HG02981 (cell line): Measurements from ENCODE around the gene PTGIR.
A peak's percentile ranks its signal among the peaks of the same experiment; 100 is the strongest.

Experiments
- ATAC-seq: cut with Tn5 transposase; IDR thresholded peaks from one replicate; pipeline ENCODE4 v1.9.1; 2021; ENCODE audit warnings: mild to moderate bottlenecking, moderate library complexity; ENCODE audit not compliant: unreplicated experiment

The PTGIR gene

DNA sequence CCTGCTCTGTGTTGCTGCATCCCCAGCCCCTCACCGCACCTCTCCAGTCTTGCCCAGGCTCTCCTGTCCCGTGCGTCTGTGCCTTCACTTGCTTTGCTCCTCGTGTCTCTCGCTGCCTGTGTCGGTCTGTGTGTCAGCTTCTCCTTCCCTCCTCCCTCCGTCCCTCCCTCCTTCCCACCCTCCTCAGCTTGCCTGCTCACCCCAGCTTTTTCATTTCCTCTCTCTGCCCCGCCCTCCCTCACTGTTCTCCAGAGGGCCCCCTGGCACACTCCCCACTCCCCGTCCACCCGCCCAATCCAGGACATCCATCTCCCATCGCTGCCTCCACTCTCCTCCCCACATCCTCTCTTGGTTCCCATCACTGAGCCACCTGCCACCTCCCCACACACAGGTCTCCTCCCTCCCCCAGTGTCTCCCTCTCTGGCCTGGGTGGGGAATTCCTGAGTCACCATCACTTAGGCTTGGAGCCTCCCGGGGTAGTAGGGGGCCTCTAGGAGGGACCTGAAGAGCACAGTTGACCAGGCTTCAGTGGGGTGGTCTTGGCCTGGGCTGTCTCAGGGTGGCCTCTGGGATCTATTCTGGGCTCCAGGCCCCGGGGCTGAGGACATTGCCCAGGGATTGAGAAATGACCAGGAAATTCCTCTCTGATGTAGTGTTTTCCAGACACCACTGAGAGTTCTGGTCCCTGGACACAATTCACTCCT lies at the start of gene PTGIR:
Gene PTGIR, minus strand, starts transcription at position 132 of the 704 bp plus-strand sequence. CDS start 864 bp downstream, outside the sequence.
- no peak for ATAC-seq

DNA sequence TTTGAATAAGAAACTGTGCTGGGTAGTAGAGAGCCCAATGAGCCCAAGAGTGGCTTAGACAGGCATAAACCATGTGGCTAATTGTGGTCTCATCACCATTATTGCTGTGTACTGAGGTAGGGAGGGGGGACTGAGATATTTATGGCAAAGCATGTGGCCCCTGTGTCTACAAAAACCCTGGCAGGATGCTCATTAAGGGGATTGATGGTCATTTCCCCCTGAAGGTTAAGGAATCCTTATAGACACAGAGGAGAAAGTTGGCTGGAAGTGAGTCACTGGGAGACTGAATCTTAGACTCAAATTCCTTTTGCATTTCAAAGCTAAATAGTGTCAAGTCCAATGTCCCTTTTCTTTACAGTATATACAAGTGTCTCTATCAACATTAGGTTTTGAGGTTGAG lies 45.9 kb upstream of the PTGIR start:
- ATAC-seq: no peak

GRCh38 chr19:46668662-46669061 lies 43.8 kb upstream of the PTGIR start:
- ATAC-seq: no peak

DNA sequence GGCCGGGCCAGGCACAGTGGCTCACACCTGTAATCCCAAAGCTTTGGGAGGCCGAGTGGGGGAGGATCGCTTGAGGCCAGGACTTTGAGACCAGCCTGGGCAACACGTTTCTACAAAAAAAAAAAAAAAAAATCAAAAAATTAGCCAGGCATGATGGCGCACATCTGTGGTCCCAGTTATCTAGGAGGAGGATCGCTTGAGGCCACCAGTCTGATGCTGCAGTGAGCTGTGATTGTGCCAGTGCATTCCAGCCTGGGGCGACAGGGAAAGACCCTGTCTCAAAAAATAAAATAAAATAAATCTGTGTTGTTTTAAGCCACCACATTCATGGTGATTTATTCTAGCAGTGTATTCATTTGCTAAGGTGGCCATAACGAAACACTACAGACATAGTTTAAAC lies 40.2 kb upstream of the PTGIR start:
- no peak for ATAC-seq

DNA sequence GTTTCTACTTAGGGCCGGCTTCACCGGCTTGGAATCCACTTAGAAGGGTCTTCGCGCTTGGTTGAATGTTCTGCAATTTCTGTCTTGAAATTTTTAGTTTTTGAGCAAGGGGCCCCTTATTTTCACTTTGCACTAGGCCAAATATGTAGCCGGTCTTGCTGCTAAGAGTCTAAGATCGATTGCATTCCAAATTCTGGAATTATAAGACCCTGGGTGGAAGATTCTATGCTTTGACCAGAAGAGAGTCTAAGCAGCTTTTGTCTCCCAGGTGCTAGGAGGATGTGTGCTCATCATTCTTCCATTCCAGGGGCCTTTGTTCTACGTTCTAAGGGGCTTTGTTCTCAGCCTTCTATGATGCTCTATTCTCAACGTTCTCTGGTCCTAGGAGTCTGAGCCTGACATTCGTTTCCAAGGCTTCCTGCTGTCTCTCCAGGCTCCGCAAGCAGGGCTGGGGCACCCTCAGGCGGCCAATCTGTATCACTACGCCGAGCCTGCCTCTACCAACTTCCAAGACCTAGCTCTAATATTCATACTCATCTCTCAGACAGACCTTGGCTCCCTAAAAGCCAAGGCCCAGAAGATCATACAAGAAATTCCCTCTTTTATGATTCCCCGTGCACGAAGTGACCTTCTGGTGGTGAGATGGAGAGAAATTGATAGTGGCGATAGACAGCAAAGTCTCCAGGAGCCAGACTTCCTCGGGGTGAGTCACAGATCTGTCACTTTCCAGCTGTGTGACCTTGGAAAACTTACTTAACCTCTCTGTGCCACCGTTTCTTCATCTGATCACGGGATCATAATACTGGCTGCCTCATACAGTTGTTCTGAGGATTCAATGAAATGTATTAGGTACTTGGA lies 37.1 kb upstream of the PTGIR start:
- no peak for ATAC-seq

DNA sequence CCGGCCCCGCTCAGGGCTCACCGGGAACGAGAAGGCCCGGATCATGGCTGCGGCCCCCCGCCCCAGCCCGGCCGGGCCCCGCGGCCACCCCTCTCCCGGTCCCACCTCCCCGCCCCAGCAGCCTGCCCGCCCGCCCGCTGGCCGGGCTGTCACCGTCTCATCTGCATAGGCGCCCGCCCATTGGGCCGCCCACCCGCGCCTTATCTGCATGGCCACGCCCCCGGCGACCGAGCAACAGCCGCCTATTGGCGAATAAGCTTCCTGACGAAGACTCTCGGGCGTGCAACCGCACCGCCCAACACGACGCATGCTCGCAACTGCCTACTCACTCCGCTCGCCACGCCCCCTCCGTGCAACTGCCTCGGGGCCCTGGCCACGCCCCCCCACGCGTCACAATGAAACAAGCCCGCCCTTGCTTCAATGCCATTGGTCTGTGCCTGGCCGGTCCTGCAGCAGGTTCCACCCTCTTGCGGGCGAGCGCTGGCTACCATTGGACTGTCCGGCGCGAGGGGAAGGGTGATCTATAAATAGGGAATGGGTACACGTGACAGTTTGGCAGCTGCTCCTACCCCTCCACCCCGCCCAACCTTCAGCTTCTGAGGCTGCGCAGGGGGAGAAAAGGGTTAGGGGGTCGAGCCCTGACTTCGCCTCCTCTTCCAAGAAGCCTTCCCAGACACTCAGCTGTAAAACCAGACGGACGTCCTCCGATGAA lies 36.3 kb upstream of the PTGIR start, which contains the start of gene DACT3:
Gene DACT3, minus strand, starts transcription at position 163 of the 712 bp plus-strand sequence. Its CDS starts 118 bp downstream, at position 45.
- peak; percentile 87 for ATAC-seq

GRCh38 chr19:46660551-46661019 lies 35.7 kb upstream of the PTGIR start:
- peak; percentile 1 for ATAC-seq

- ATAC-seq: no peak
These were observed 35.2 kb upstream of the PTGIR start for GRCh38 chr19:46660008-46660517.

DNA sequence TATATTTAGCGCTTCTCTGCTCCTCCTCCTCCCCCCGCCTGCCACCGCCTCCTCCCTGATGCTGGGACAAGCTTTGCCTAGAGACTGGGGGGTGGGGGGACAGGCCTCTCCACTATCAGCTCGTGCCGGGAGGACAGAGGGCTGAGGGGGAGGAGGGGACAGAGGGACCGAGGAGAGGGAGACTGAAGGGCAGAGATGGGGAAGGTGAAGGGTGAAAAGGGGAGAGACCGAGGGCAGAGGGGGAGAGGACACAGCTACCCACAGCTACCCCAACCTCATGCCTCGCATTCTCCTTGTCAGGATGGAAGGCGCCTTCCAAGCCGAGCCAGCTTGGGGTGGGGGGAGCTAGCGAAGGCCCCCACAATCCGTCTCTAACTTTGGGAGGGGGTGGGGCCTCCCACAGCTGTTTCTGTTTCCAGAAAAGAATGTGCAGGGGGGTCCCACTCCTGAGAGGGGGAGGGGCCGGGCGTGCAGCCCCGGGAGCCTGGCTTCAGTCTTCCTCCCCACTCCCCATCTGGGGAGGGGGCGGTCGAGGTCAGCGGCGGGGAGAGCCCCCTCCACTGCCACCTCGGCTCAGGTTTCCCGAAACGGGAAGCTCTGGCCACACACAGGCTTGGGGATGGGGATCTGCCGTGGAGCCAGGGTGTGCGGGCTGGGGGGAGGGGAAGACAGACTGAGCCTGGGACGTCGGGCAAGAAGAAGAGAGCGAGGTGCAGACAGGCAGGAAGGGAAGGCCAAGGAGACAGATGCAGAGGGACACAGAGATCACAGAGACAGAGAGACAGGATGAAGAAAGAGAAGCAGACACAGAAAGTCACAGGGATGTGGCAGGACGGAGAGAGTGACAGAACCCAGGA lies 34.5 kb upstream of the PTGIR start:
- no peak for ATAC-seq

DNA sequence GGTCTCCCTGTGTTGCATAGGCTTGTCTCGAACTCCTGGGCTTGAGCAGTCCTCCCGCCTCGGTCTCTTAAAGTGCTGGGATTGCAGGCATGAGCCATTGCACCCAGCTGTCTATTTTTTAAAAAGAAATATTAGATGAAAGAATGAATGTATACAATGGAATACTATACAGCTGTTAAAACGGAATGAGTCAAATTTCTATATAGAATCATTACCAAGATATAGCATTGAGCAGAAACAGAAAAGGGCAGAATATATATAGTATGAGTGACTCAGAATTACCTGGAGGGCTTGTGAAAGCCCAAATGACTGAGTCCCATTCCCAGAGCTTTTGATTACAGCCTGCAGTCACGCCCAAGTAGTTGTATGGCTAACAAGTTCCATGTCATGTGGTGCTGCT lies 31.7 kb upstream of the PTGIR start:
- no peak for ATAC-seq

DNA sequence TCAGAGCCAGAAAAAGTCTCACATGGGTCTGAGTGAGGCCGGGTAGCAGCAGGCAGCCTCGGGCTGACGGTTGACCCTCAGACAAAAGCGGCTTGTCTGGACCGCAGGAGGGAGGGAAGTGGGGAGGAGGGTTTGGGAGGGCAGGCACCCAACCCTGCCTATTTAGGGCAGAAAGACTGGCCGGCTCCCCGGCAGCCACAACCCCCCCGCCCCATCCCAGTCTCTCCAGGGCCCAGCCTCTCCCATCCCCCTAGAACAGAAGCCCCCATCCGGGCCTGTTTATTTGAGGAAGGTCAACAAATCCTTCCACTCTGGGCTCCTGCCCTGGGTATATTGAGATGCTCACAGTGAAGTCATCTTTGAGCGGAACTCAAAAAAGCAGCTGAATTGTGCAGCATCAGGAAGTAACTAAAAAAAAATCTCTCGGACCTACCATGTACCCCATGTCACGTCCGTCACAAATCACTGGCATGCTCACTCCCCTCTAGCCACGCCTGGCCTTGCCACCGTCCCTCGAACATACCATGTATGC lies 29.8 kb upstream of the PTGIR start:
- no peak for ATAC-seq

DNA sequence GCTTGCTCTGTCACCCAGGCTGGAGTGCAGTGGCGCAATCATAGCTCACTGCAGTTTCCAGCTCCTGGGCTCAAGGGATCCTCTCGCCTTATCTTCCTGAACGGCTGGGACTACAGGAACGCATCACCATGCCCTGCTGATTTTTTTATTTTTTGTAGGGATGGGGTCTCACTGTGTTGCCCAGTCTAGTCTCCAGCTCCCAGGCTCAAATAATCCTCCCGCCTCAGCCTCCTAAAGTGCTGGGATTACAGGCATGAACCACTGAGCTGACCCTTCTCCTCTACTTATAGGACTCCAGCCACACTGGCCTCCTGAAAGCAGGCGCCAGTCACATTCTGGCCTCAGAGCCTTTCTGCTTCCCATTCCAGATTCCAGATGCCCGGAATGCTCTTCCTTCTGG lies 25.6 kb upstream of the PTGIR start:
- no peak for ATAC-seq

DNA sequence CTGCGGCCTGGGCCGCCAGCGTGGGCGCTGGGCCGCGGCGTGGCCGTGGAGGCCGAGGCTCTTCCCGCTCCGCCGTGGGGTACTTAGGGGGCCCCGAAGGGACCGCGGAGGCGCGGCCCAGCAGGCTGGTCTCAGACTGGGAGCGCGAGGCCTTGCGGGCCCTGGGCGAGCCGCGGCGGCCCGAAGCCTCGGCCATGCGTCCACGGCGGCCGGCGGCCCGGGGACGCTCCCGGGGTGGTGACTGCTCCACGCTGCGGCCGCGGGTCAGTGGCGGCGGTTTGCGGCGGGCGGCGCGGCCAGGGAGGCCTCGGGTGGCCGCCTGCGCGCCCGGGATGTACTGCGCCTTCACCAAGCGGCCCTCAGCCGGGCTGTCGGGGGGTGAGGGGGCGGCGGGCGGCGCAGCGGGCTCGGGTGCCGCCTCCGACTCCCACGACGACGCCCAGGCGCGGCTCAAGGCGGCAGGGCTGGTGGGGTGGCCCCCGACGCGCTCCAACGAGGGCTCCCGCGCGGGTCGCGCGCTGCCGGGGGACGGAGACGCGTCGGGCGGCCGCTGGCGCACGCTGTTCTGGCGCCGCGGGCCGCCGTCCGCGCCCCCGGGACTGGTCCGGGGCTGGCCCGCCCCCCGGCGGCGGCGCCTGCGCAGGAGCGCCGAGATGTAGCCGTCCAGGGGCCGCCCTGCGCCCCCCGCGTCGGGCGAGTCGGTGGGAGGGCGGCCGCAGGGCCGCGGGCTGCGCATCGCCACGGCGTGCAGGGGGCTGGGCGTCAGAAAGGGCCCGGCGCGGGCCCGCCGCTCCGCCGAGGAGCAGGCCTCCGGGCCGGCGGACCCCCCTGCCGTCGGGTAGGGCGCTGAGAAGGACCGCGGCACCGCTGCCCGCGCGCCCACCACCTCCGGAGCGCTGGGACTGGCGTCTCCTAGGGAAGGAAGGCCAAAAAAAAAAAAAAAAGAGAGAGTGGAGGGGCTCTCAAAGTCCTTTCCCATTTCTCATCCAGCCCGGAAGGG lies 24.4 kb upstream of the PTGIR start:
- ATAC-seq: no peak

- no peak for ATAC-seq
These were observed 23.4 kb upstream of the PTGIR start for GRCh38 chr19:46648060-46648960.

- ATAC-seq: no peak
These were observed 21.5 kb upstream of the PTGIR start for GRCh38 chr19:46646402-46646801.

- ATAC-seq: no peak
These were observed 19.8 kb upstream of the PTGIR start for GRCh38 chr19:46644720-46645119.

- no peak for ATAC-seq
These were observed 15.8 kb upstream of the PTGIR start for GRCh38 chr19:46640656-46641055.
